IMR-90 (cell line): ENCODE results near the gene PCSK5. TPM values are rescaled to one million over a fixed set of nuclear protein-coding genes. Genes with fewer than 3 reads are reported as not detected.

Experiments
- ATAC-seq: fragments of 200-7000 bp; cut with Tn5 transposase; 2 replicates; pipeline ENCODE4 v1.9.1; 2020; ENCODE audit warnings: low read depth, mild to moderate bottlenecking, moderate library complexity
- BruUV-seq: library from RNA; stranded (reverse); fragments of 400-500 nt; replicated peaks from 2 replicates; lab custom pipeline; 2021; lab: Mats Ljungman, UMichigan
- CTCF ChIA-PET: fragments of 300-600 bp; formaldehyde crosslinking; extraction: SDS; loops from one replicate; lab custom pipeline; 2021; ENCODE audit warnings: antibody characterized with exemption; lab: Yijun Ruan, JAX
- POLR2A ChIA-PET: fragments of 300-600 bp; sonication (Branson Sonifier 250); formaldehyde crosslinking; loops from one replicate; lab custom pipeline; 2022; ENCODE audit warnings: antibody characterized with exemption; ENCODE audit not compliant: unreplicated experiment; lab: Charles Lee
- DNase-seq: peaks from one replicate; pipeline ENCODE4 v3.0.0; 2013
- H2AFZ ChIP-seq: replicated peaks from 2 replicates; pipeline ENCODE3; 2013; ENCODE audit warnings: low read length, mild to moderate bottlenecking; ENCODE audit not compliant: poor library complexity
- H2AK5ac ChIP-seq: 2 replicates; pipeline ENCODE4 v1.6.1; 2013; ENCODE audit warnings: low read depth, low read length, inconsistent platforms
- H2AK9ac ChIP-seq: replicated peaks from 2 replicates; pipeline ENCODE3; 2013; ENCODE audit warnings: mild to moderate bottlenecking, low read depth, low read length, moderate library complexity; ENCODE audit not compliant: poor library complexity
- H2BK120ac ChIP-seq: 2 replicates; pipeline ENCODE4 v1.6.1; 2013; ENCODE audit warnings: low read depth, low read length, inconsistent platforms
- H2BK15ac ChIP-seq: 3 replicates; pipeline ENCODE4 v1.6.1; 2013; ENCODE audit warnings: low read depth, low read length, inconsistent platforms
- H2BK20ac ChIP-seq: 2 replicates; pipeline ENCODE4 v1.6.1; 2013; ENCODE audit warnings: low read depth, mild to moderate bottlenecking, inconsistent platforms, low read length, moderate library complexity
- H2BK5ac ChIP-seq: 2 replicates; pipeline ENCODE4 v1.6.1; 2013; ENCODE audit warnings: mild to moderate bottlenecking, low read depth, low read length, inconsistent platforms; ENCODE audit not compliant: poor library complexity, severe bottlenecking
- H3K14ac ChIP-seq: replicated peaks from 2 replicates; pipeline ENCODE4 v1.6.1; 2013; ENCODE audit warnings: low read depth, low read length, inconsistent platforms
- H3K18ac ChIP-seq: 2 replicates; pipeline ENCODE4 v1.6.1; 2013; ENCODE audit warnings: low read depth, low read length, control low read depth
- H3K23ac ChIP-seq: 2 replicates; pipeline ENCODE4 v1.6.1; 2013; ENCODE audit warnings: low read depth, low read length, inconsistent platforms
- H3K27ac ChIP-seq: 2 replicates; pipeline ENCODE4 v1.5.1; 2013; ENCODE audit warnings: mild to moderate bottlenecking, control low read depth, low read length; ENCODE audit not compliant: insufficient read depth
- H3K27me3 ChIP-seq: 2 replicates; pipeline ENCODE4 v1.6.1; 2013; ENCODE audit warnings: low read length; ENCODE audit not compliant: control insufficient read depth, insufficient read depth
- H3K36me3 ChIP-seq: 2 replicates; pipeline ENCODE4 v1.6.1; 2013; ENCODE audit warnings: low read length, mixed read lengths; ENCODE audit not compliant: control insufficient read depth, insufficient read depth
- H3K4ac ChIP-seq: 2 replicates; pipeline ENCODE4 v1.6.1; 2013; ENCODE audit warnings: low read depth, low read length, inconsistent platforms
- H3K4me1 ChIP-seq: 2 replicates; pipeline ENCODE4 v1.6.1; 2013; ENCODE audit warnings: low read length, mixed read lengths; ENCODE audit not compliant: control insufficient read depth, insufficient read depth
- H3K4me2 ChIP-seq: 2 replicates; pipeline ENCODE4 v1.6.1; 2013; ENCODE audit warnings: low read depth, mild to moderate bottlenecking, control low read depth, low read length, moderate library complexity
- H3K4me3 ChIP-seq: 2 replicates; pipeline ENCODE4 v1.5.1; 2013; ENCODE audit warnings: low read depth, mild to moderate bottlenecking, control low read depth, low read length, moderate library complexity; ENCODE audit not compliant: insufficient read depth
- H3K56ac ChIP-seq: 2 replicates; pipeline ENCODE4 v1.6.1; 2013; ENCODE audit warnings: low read length, inconsistent platforms; ENCODE audit not compliant: insufficient read depth; ENCODE audit errors: extremely low read depth
- H3K79me1 ChIP-seq, 2 experiments: 2 replicates each; pipeline ENCODE4 v1.6.1; 2013; ENCODE audit warnings: low read length in 2 of 2, inconsistent platforms in 1 of 2, low read depth in 1 of 2
- H3K9ac ChIP-seq: 2 replicates; pipeline ENCODE4 v1.6.1; 2013; ENCODE audit warnings: low read depth, low read length, control low read depth
- H3K9me1 ChIP-seq: 2 replicates; pipeline ENCODE4 v1.6.1; 2013; ENCODE audit warnings: low read length, inconsistent platforms; ENCODE audit not compliant: insufficient read depth
- H3K9me3 ChIP-seq: 2 replicates; pipeline ENCODE4 v1.6.1; 2013; ENCODE audit warnings: low read length; ENCODE audit not compliant: control insufficient read depth, insufficient read depth
- H4K20me1 ChIP-seq: 2 replicates; pipeline ENCODE4 v1.6.1; 2013; ENCODE audit warnings: low read length, inconsistent platforms; ENCODE audit not compliant: insufficient read depth
- H4K5ac ChIP-seq: 2 replicates; pipeline ENCODE4 v1.6.1; 2013; ENCODE audit warnings: mild to moderate bottlenecking, low read depth, low read length, control low read depth
- H4K8ac ChIP-seq, 2 experiments: 2 replicates each; pipeline ENCODE4 v1.6.1; 2013; ENCODE audit warnings: low read depth in 2 of 2, low read length in 2 of 2, control low read depth in 1 of 2, inconsistent platforms in 1 of 2
- H4K91ac ChIP-seq: 2 replicates; pipeline ENCODE4 v1.6.1; 2013; ENCODE audit warnings: low read depth, low read length, inconsistent platforms; ENCODE audit not compliant: insufficient read depth
- CEBPB ChIP-seq: IDR thresholded peaks from 2 replicates; pipeline ENCODE4 v1.6.1; 2012; ENCODE audit warnings: low read depth, low read length, improper control_type of control experiment
- CTCF ChIP-seq: conservative IDR thresholded peaks from 2 replicates; pipeline ENCODE4 v1.5.1; 2012; ENCODE audit warnings: mild to moderate bottlenecking, low read depth, low read length, improper control_type of control experiment
- FOS ChIP-seq: fragments of 150-350 bp; IDR thresholded peaks from 2 replicates; pipeline ENCODE4 v1.6.1; 2016; ENCODE audit warnings: low read depth, low read length
- MAFK ChIP-seq: IDR thresholded peaks from 2 replicates; pipeline ENCODE4 v1.6.1; 2012; ENCODE audit warnings: low read depth, low read length, improper control_type of control experiment
- NFE2L2 ChIP-seq: fragments of 150-350 bp; IDR thresholded peaks from 2 replicates; pipeline ENCODE4 v1.6.1; 2016; ENCODE audit warnings: low read depth, mild to moderate bottlenecking, low read length
- RAD21 ChIP-seq: IDR thresholded peaks from 2 replicates; pipeline ENCODE4 v1.6.1; 2012; ENCODE audit warnings: low read length, improper control_type of control experiment
- USF2 ChIP-seq: fragments of 150-350 bp; IDR thresholded peaks from 2 replicates; pipeline ENCODE4 v1.6.1; 2017; ENCODE audit warnings: mild to moderate bottlenecking, antibody characterized with exemption, low read length, low read depth
- WGBS, 2 experiments: methylation state at CpG; one replicate each; pipeline versions ENCODE4 v1.1.5 to v1.1.7; 2013; ENCODE audit warnings: missing lambda C conversion rate in 2 of 2; ENCODE audit not compliant: insufficient read length in 1 of 2; ENCODE audit errors: extremely low coverage in 2 of 2; 5-methylcytosine and 5-hydroxymethylcytosine counted together
- dilution Hi-C: fragments of 300-500 bp; cut with HindIII; formaldehyde crosslinking; loops from one replicate; pipeline ENCODE4 v1.14.3; 2018; ENCODE audit warnings: low sequenced_read_pairs; ENCODE audit not compliant: unreplicated experiment
- in situ Hi-C: fragments of 300-500 bp; cut with MboI; formaldehyde crosslinking; loops from 3 replicates; pipeline ENCODE4 v1.14.3; 2019; ENCODE audit warnings: low sequenced_read_pairs, inconsistent platforms, mixed read lengths
- intact Hi-C: fragments of 100-400 bp; cut with micrococcal nuclease; formaldehyde crosslinking; loops from 2 replicates; pipeline ENCODE4 v1.10.0; 2022
- polyA plus RNA-seq, 3 experiments: library from polyadenylated mRNA; depleted of rRNA; stranded (reverse); fragments of >200 nt; gene quantifications; 2 replicates each; pipeline ENCODE4 v1.2.3, GENCODE V29; 2012; ENCODE audit warnings: low replicate concordance in 1 of 3
- total RNA-seq: library from RNA; depleted of rRNA; stranded (reverse); fragments of >200 nt; gene quantifications from 2 replicates; pipeline ENCODE4 v1.2.3, GENCODE V29; 2012
- TF ChIP-seq, protein P1 (sequence below): fragments of 150-350 bp; IDR thresholded peaks from 2 replicates; pipeline ENCODE4 v1.6.1; 2016; ENCODE audit warnings: low read depth, mild to moderate bottlenecking, low read length, moderate library complexity, borderline replicate concordance

The PCSK5 gene
- total and polyA plus RNA-seq, 2 of the 4 experiments (the other 2 are of a cell fraction): 1.5 to 3.0 TPM

DNA sequence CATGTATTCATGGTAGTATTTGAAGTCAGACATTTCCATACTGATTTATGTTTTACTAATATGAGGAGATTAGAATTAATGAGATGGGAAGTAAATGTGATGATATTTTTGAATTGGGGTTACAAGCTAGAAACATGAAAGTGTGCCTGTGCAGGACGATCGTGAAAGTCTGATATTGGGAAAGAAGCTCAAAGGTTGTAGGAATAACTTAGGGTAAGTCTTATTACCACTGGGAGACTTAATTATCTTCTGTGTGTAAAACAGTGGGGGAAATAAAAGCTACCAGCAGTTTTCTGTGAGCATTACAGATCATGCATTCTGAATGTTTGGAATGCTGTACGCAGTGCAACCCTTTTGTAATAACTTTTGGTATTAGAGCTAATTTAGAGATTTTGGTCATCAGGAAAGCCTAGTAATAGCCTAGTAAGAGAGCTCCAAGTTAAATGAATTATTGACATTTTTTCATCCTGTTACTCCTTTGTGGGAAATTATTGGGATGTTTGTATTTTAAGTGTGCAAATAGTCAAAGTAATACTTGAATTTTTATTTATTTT is 153.9 kb downstream of the PCSK5 start:
- no peaks in the 10 kb centered on the region for H3K9me3 ChIP-seq
- H2BK120ac ChIP-seq: no peak overlapping the region
- WGBS, 2 experiments: 50% methylated on average over 2 of the region's 3 CpGs; no CpG with 5 or more reads in 1 of the 2 experiments
- no peak overlapping the region for H2AK5ac ChIP-seq
- no peak overlapping the region for H3K9ac ChIP-seq
- H3K27me3 ChIP-seq: no peaks in the 10 kb centered on the region
- no peak overlapping the region for H3K23ac ChIP-seq
- H3K9me1 ChIP-seq: no peaks in the 10 kb centered on the region
- H4K8ac ChIP-seq: no peak overlapping the region
- no peak overlapping the region for H2BK5ac ChIP-seq
- H3K4me3 ChIP-seq: no peak overlapping the region
- ATAC-seq (peak; percentile 84), DNase-seq (peak; percentile 24)
- H3K4me1 ChIP-seq: no peaks in the 10 kb centered on the region
- dilution Hi-C loops (no loop called here), intact Hi-C loops (loop anchor here (10.0 kb wide), 1 partner anchor 150 kb away; the partner anchor contains the start of gene PCSK5), in situ Hi-C loops (no loop called here)
- no peak overlapping the region for H2AFZ ChIP-seq
- H3K4ac ChIP-seq: no peak overlapping the region
- ChIA-PET CTCF (interaction anchor here (1.6 kb wide), 1 partner anchor 25 kb away, joined by 3 read pairs; no protein-coding TSS in a partner anchor), POLR2A (interaction anchor here (0.7 kb wide), 1 partner anchor 1907 kb away, joined by 3 read pairs; no protein-coding TSS in a partner anchor)
- H4K5ac ChIP-seq: no peak overlapping the region
- H3K36me3 ChIP-seq: no peaks in the 10 kb centered on the region
- no peaks in the 10 kb centered on the region for H3K79me1 ChIP-seq
- TF ChIP-seq RAD21 (no peak), MAFK (no peak), CTCF (no peak), CEBPB (peak; percentile 5; the same call in 1 of the 2 replicates), FOS (no peak), USF2 (no peak), NFE2L2 (no peak)
- TF ChIP-seq, protein P1, sequence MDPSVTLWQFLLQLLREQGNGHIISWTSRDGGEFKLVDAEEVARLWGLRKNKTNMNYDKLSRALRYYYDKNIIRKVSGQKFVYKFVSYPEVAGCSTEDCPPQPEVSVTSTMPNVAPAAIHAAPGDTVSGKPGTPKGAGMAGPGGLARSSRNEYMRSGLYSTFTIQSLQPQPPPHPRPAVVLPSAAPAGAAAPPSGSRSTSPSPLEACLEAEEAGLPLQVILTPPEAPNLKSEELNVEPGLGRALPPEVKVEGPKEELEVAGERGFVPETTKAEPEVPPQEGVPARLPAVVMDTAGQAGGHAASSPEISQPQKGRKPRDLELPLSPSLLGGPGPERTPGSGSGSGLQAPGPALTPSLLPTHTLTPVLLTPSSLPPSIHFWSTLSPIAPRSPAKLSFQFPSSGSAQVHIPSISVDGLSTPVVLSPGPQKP: no peak
- H2AK9ac ChIP-seq: no peak overlapping the region
- no peak overlapping the region for H3K18ac ChIP-seq
- peak overlapping the region; percentile 58; the same call in 1 of the 2 replicates for H3K4me2 ChIP-seq
- no TSS peak for BruUV-seq
- H3K56ac ChIP-seq: no peak overlapping the region
- H4K91ac ChIP-seq: no peak overlapping the region
- H4K20me1 ChIP-seq: no peaks in the 10 kb centered on the region
- H3K14ac ChIP-seq: no peak overlapping the region
- no peak overlapping the region for H2BK15ac ChIP-seq
- no peak overlapping the region for H2BK20ac ChIP-seq
- H3K27ac ChIP-seq: no peak overlapping the region
